PC-3 (cell line): Measurements from ENCODE around the gene TELO2. TPM values are rescaled to one million over a fixed set of nuclear protein-coding genes. Genes with fewer than 3 reads are reported as not detected.

ENCODE experiments used
- ATAC-seq: fragments of 200-7000 bp; cut with Tn5 transposase; 2 replicates; pipeline ENCODE4 v1.9.1; 2020; ENCODE audit warnings: mild to moderate bottlenecking, moderate library complexity
- BruUV-seq: library from RNA; stranded (reverse); fragments of 400-500 nt; replicated peaks from 2 replicates; lab custom pipeline; 2021; lab: Mats Ljungman, UMichigan
- CTCF ChIA-PET: fragments of 300-600 bp; sonication (Branson Sonifier 250); formaldehyde crosslinking; loops from one replicate; lab custom pipeline; 2022; ENCODE audit warnings: antibody characterized with exemption; lab: Charles Lee
- POLR2A ChIA-PET: fragments of 300-600 bp; sonication (Branson Sonifier 250); formaldehyde crosslinking; loops from one replicate; lab custom pipeline; 2022; ENCODE audit warnings: antibody characterized with exemption; ENCODE audit not compliant: unreplicated experiment; lab: Charles Lee
- DNase-seq: peaks from one replicate; pipeline ENCODE4 v3.0.0-alpha.2; 2015
- H2AFZ ChIP-seq: fragments of 300-600 bp; sonication (generic); 2 replicates; pipeline ENCODE4 v1.6.0; 2016; ENCODE audit warnings: antibody characterized with exemption, low read length
- H3F3A ChIP-seq: fragments of 300-600 bp; sonication (generic); one replicate; pipeline ENCODE4 v1.6.0; 2017; ENCODE audit warnings: antibody characterized with exemption, low read length, control low read depth, mild to moderate bottlenecking; ENCODE audit not compliant: unreplicated experiment
- H3K27ac ChIP-seq: fragments of 300-600 bp; sonication (generic); 2 replicates; pipeline ENCODE4 v1.5.1; 2016; ENCODE audit warnings: mild to moderate bottlenecking, low read length
- H3K27me3 ChIP-seq: fragments of 300-600 bp; sonication (generic); 2 replicates; pipeline ENCODE4 v1.6.1; 2016; ENCODE audit warnings: low read length, mixed read lengths
- H3K36me3 ChIP-seq: fragments of 300-600 bp; sonication (generic); 2 replicates; pipeline ENCODE4 v1.6.1; 2016; ENCODE audit warnings: low read depth, mixed run types, low read length, mixed read lengths
- H3K4me1 ChIP-seq: fragments of 300-600 bp; sonication (generic); 2 replicates; pipeline ENCODE4 v1.5.1; 2016; ENCODE audit warnings: low read length; ENCODE audit not compliant: insufficient read depth
- H3K4me2 ChIP-seq: fragments of 300-600 bp; sonication (generic); 2 replicates; pipeline ENCODE4 v1.6.0; 2016; ENCODE audit warnings: low read length
- H3K4me3 ChIP-seq: fragments of 300-600 bp; sonication (generic); 2 replicates; pipeline ENCODE4 v1.5.1; 2016; ENCODE audit warnings: mild to moderate bottlenecking, low read length, mixed read lengths
- H3K79me2 ChIP-seq: fragments of 300-600 bp; sonication (generic); 2 replicates; pipeline ENCODE4 v1.6.1; 2017; ENCODE audit warnings: low read length, mixed read lengths
- H3K9ac ChIP-seq: fragments of 300-600 bp; sonication (generic); 2 replicates; pipeline ENCODE4 v1.6.0; 2016; ENCODE audit warnings: mild to moderate bottlenecking, low read length
- H3K9me2 ChIP-seq: fragments of 300-600 bp; sonication (generic); replicated peaks from 2 replicates; pipeline ENCODE4 v1.6.1; 2016; ENCODE audit warnings: mixed run types, low read length, mixed read lengths
- H3K9me3 ChIP-seq: fragments of 300-600 bp; sonication (generic); 2 replicates; pipeline ENCODE4 v1.6.1; 2016; ENCODE audit warnings: low read length, mixed read lengths
- H4K20me1 ChIP-seq: fragments of 300-600 bp; sonication (generic); 2 replicates; pipeline ENCODE4 v1.6.1; 2016; ENCODE audit warnings: low read length, mixed read lengths
- EZH2 ChIP-seq: fragments of 300-600 bp; sonication (generic); IDR thresholded peaks from one replicate; pipeline ENCODE4 v1.6.1; 2017; ENCODE audit warnings: antibody characterized with exemption, mild to moderate bottlenecking, low read length; ENCODE audit not compliant: unreplicated experiment
- EZH2phosphoT487 ChIP-seq: fragments of 300-600 bp; sonication (generic); IDR thresholded peaks from 2 replicates; pipeline ENCODE4 v1.6.1; 2018; ENCODE audit warnings: mild to moderate bottlenecking, antibody characterized with exemption, low read length, borderline replicate concordance
- intact Hi-C: fragments of 100-400 bp; cut with micrococcal nuclease; formaldehyde crosslinking; loops from 2 replicates; pipeline ENCODE4 v1.9.0; 2023
- total RNA-seq: library from RNA; depleted of rRNA; stranded (reverse); fragments of >200 nt; gene quantifications from 2 replicates; pipeline ENCODE4 v1.2.3, GENCODE V29; 2014
- TF ChIP-seq, protein P1 (sequence below): fragments of 300-600 bp; sonication (generic); conservative IDR thresholded peaks from 2 replicates; pipeline ENCODE4 v1.5.1; 2017; ENCODE audit warnings: antibody characterized with exemption, low read depth, mild to moderate bottlenecking, low read length

The TELO2 gene
- total RNA-seq, 1 experiment from 2014 or later: 37.8 TPM

DNA sequence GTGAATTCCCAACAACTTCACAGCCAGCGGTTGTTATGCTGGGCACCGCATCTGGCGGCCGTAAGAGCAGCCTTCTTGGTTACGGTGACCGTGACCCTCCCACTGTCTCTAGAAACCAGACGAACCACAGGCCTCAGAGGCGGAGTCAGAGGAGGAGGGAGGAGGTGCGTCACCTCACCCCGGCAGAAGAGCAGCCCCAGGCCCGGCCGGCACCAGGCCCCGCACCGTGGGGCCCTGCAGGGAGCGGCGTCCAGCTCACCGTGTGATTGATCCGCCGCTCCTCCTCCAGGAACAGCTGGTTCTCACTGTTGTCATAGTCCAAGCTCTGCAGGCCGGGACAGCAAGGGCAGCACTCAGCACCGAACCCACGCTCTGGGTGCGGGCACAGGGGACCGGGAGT, 32.0 kb upstream of the TELO2 start:
- no TSS peak for BruUV-seq
- Histone ChIP-seq H4K20me1 (no peaks in the 10 kb centered on the region), H3K27ac (no peak overlapping the region), H3F3A (no peaks in the 10 kb centered on the region), H2AFZ (no peak overlapping the region), H3K4me2 (no peak overlapping the region), H3K9me2 (no peaks in the 10 kb centered on the region), H3K4me1 (no peaks in the 10 kb centered on the region), H3K4me3 (no peak overlapping the region), H3K79me2 (no peaks in the 10 kb centered on the region), H3K9me3 (no peaks in the 10 kb centered on the region), H3K27me3 (no peaks in the 10 kb centered on the region), H3K9ac (no peak overlapping the region), H3K36me3 (no peaks in the 10 kb centered on the region)
- ATAC-seq (no peak), DNase-seq (no peak)
- no peak for TF ChIP-seq EZH2
- ChIA-PET POLR2A (no interaction called here), CTCF (no interaction called here)
- intact Hi-C loops: no loop called here

DNA sequence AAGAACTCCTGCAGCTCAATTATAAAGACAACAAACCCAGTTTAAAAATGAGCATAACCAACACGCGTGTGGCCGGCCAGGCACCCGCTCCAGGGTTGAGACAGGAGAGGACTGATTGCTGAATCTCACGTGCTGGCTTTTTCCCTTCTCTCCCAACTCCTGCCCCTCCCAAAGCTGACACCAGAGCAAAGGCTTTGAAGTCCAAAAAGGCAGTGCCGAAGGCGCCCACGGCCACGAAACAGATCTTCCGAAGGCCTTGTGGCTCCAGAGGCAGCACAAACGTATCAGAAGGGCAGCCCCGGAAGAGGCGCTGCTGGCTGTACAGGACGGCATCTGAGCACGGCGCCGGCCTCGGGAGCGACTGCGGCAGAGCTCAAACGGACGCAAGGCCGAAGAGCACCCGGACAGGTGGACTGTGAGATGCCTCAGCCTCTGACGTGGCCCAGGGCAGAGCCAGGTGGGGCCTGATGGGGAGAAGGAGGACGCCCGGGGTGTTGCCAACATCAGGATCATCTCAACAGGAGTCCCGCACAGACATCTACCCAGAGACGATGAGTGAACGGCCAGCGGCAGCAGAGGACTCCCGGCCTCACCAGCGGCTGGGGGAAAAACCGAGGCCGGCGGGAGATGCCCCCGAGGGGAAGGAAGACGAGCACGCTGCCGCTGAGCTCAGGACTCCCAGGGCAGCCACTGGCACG, 28.8 kb upstream of the TELO2 start:
- no peaks in the 10 kb centered on the region for H3K36me3 ChIP-seq
- no peaks in the 10 kb centered on the region; the same call in 1 of the 2 replicates for H3K4me1 ChIP-seq
- no peak overlapping the region for H2AFZ ChIP-seq
- POLR2A ChIA-PET: no interaction called here
- H3K27me3 ChIP-seq: no peaks in the 10 kb centered on the region
- H3K4me3 ChIP-seq: no peak overlapping the region
- no peaks in the 10 kb centered on the region for H3K9me2 ChIP-seq
- no peak overlapping the region for H3K9ac ChIP-seq
- ATAC-seq: no peak
- H3F3A ChIP-seq: no peaks in the 10 kb centered on the region
- BruUV-seq: no TSS peak
- H3K9me3 ChIP-seq: no peaks in the 10 kb centered on the region
- 0 out of 2 replicates have a peak, but pooled peaks cover 11% of the 10 kb centered on the region for H3K79me2 ChIP-seq
- CTCF ChIA-PET: no interaction called here
- intact Hi-C loops: no loop called here
- no peak overlapping the region for H3K4me2 ChIP-seq
- H3K27ac ChIP-seq: no peak overlapping the region
- no peak for DNase-seq
- H4K20me1 ChIP-seq: no peaks in the 10 kb centered on the region
- TF ChIP-seq EZH2 (no peak), EZH2phosphoT487 (no peak)
- TF ChIP-seq, protein P1, sequence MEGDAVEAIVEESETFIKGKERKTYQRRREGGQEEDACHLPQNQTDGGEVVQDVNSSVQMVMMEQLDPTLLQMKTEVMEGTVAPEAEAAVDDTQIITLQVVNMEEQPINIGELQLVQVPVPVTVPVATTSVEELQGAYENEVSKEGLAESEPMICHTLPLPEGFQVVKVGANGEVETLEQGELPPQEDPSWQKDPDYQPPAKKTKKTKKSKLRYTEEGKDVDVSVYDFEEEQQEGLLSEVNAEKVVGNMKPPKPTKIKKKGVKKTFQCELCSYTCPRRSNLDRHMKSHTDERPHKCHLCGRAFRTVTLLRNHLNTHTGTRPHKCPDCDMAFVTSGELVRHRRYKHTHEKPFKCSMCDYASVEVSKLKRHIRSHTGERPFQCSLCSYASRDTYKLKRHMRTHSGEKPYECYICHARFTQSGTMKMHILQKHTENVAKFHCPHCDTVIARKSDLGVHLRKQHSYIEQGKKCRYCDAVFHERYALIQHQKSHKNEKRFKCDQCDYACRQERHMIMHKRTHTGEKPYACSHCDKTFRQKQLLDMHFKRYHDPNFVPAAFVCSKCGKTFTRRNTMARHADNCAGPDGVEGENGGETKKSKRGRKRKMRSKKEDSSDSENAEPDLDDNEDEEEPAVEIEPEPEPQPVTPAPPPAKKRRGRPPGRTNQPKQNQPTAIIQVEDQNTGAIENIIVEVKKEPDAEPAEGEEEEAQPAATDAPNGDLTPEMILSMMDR: no peak

DNA sequence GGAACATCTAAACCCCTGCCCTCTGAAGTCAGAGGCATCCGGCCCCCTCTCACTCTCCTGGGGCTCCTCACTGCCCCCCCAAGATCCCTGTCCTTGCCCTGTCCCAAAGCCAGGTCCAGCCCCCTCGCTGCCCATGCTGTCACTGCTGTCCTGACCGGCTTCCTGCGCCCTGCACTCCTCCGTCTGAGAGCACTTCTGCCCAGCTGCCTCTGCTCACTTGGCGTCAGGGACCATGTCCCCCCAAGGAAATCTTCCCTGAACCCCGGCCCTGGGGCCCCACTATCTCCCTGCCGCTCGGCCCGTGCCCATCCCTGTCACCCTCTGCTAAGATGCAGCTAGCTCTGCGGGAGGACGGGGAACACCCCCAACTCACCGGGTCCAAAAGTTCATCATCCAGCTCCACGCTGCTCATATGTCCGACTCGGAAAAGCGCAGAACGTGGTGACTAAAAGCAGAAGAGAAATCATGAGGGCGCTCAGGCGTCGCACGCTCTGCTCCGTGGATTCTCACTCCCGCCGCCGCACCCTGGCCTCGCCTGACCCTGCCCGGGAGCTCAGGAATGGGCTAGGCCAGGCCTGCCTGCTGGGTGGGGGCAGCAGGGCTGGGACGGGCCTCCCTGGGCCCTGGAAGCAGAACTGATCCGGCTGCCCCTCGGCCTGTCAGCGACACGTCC, 28.1 kb upstream of the TELO2 start:
- Histone ChIP-seq H3K79me2 (peaks cover 16% of the 10 kb centered on the region; the same call in 1 of the 2 replicates), H3K4me2 (no peak overlapping the region), H4K20me1 (no peaks in the 10 kb centered on the region), H3K27ac (no peak overlapping the region), H3K9me2 (no peaks in the 10 kb centered on the region), H3K9me3 (no peaks in the 10 kb centered on the region), H2AFZ (no peak overlapping the region), H3K4me3 (no peak overlapping the region), H3F3A (no peaks in the 10 kb centered on the region), H3K9ac (no peak overlapping the region), H3K4me1 (no peaks in the 10 kb centered on the region; the same call in 1 of the 2 replicates), H3K36me3 (no peaks in the 10 kb centered on the region), H3K27me3 (no peaks in the 10 kb centered on the region)
- TF ChIP-seq EZH2: no peak
- TF ChIP-seq, protein P1: no peak
- TF ChIP-seq EZH2phosphoT487: no peak
- intact Hi-C loops: no loop called here
- POLR2A ChIA-PET: no interaction called here
- no TSS peak for BruUV-seq
- ATAC-seq (no peak), DNase-seq (no peak)
- CTCF ChIA-PET: no interaction called here
